OCI-LY7 (cell line): Measurements from ENCODE around the gene FNDC3B.

ENCODE experiments used
- CTCF ChIP-seq: fragments of 200-600 bp; sonication (generic); conservative IDR thresholded peaks from 2 replicates; pipeline ENCODE4 v1.5.1; 2014; ENCODE audit warnings: mild to moderate bottlenecking, antibody characterized with exemption, low read length, moderate library complexity, mixed read lengths
- EZH2phosphoT487 ChIP-seq: fragments of 200-600 bp; sonication (generic); IDR thresholded peaks from 2 replicates; pipeline ENCODE4 v1.6.1; 2018; ENCODE audit warnings: low read depth, borderline replicate concordance, mild to moderate bottlenecking, mixed run types, antibody characterized with exemption, low read length, moderate library complexity, mixed read lengths

GRCh38 chr3:172309741-172310427 lies 270.5 kb downstream of the FNDC3B start:
- TF ChIP-seq CTCF, result no peak
- TF ChIP-seq EZH2phosphoT487, result no peak
